ENCODE results near the gene INSL3.
A peak's percentile ranks its signal among the peaks of the same experiment; 100 is the strongest.

DNA sequence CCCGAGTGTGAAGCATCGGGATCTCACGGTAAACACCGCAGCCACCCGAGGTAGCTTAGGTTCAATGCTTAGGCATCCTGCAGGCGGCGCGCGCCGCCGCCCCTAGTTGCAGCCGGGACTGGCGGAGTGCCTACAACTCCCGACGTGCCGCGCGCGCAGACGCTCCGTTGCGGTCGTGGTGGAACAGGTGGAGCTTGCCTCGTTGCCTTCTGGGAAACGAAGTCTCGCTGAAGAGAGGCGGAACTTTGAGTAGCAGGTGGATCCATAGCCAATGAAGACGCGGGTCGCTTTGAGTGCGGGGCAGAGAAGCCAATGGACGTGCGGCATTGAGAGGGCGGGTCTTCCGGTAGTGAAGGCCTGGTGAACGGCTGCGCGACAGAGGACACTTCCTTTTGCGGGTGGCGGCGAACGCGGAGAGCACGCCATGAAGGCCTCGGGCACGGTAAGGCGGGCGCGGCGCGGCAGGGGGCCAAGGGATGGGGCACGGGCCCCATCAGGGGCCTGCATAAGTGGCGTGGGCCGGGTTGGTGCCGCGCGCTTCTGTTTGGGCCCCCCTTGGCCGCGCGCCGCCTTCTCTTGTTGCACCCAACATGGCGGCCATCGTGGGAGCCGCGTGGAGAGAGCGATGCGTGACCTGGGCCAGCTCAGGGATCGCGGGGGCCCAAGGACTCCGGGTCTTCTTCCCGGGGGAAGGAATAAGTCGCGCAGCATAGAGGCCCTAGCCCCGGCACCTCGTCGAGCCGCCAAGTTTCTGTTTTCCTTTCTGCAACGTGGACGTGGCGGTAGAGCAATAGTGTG, 38.4 kb upstream of the INSL3 start, which contains the start of gene RPL18A:
- TF ChIP-seq EZH2 (IDR thresholded peaks at IDR 0.05; ENCODE audit: low read length, missing control alignments): no peak
- TF ChIP-seq, protein P1, sequence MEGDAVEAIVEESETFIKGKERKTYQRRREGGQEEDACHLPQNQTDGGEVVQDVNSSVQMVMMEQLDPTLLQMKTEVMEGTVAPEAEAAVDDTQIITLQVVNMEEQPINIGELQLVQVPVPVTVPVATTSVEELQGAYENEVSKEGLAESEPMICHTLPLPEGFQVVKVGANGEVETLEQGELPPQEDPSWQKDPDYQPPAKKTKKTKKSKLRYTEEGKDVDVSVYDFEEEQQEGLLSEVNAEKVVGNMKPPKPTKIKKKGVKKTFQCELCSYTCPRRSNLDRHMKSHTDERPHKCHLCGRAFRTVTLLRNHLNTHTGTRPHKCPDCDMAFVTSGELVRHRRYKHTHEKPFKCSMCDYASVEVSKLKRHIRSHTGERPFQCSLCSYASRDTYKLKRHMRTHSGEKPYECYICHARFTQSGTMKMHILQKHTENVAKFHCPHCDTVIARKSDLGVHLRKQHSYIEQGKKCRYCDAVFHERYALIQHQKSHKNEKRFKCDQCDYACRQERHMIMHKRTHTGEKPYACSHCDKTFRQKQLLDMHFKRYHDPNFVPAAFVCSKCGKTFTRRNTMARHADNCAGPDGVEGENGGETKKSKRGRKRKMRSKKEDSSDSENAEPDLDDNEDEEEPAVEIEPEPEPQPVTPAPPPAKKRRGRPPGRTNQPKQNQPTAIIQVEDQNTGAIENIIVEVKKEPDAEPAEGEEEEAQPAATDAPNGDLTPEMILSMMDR (conservative IDR thresholded peaks at IDR 0.05 in 1 of 2, IDR thresholded peaks at IDR 0.05 in 1 of 2; ENCODE audit: low read depth in 1 of 2, low read length in 2 of 2): peak; percentile 78
